ENCODE measurements around the gene CUX1. TPM values are rescaled to one million over a fixed set of nuclear protein-coding genes. Genes with fewer than 3 reads are reported as not detected.

The CUX1 gene
- total and polyA plus RNA-seq, 4 donors, result 40.5 to 138 (median 69.1) TPM

- no peak for TF ChIP-seq CTCF (IDR thresholded peaks at IDR 0.05; ENCODE audit: control extremely low read depth, extremely low read depth)
- no peak for ATAC-seq (ENCODE audit: insufficient read depth, low FRiP score)
- no peaks in the 10 kb centered on the region for H3K4me1 ChIP-seq (ENCODE audit: control insufficient read depth in 5 of 5, insufficient read depth in 5 of 5, low read length in 5 of 5)
- no peaks in the 10 kb centered on the region for H3K9me3 ChIP-seq (ENCODE audit: control insufficient read depth in 4 of 4, insufficient read depth in 3 of 4, low read length in 3 of 4)
- 84 to 96% methylated on average over 12 of the region's 12 CpGs for WGBS, 2 donors
- no peak overlapping the region for H3K27ac ChIP-seq (ENCODE audit: low read depth in 1 of 2, low read length in 1 of 2)
- no peak for DNase-seq
- H3K4me3 ChIP-seq, result no peak overlapping the region
- peaks cover 20 to 54% (median 31%) of the 10 kb centered on the region in 4 donors for H3K36me3 ChIP-seq (ENCODE audit: control insufficient read depth in 4 of 4, insufficient read depth in 4 of 4, low read length in 4 of 4)
- no peaks in the 10 kb centered on the region for H3K27me3 ChIP-seq (ENCODE audit: control insufficient read depth in 3 of 3, insufficient read depth in 3 of 3, low read length in 2 of 3)
- no peak overlapping the region for H3K9ac ChIP-seq (ENCODE audit: insufficient read depth in 1 of 2, low read length in 2 of 2)
Observed at GRCh38 chr7:102197599-102197998, 380.2 kb downstream of the CUX1 start.

- Histone ChIP-seq H3K4me3 (no peak overlapping the region), H3K27ac (ENCODE audit: low read depth in 1 of 2, low read length in 1 of 2) (no peak overlapping the region), H3K9ac (ENCODE audit: insufficient read depth in 1 of 2, low read length in 2 of 2) (no peak overlapping the region), H3K27me3 (ENCODE audit: control insufficient read depth in 3 of 3, insufficient read depth in 3 of 3, low read length in 2 of 3) (no peaks in the 10 kb centered on the region), H3K36me3 (ENCODE audit: control insufficient read depth in 4 of 4, insufficient read depth in 4 of 4, low read length in 4 of 4) (peaks cover 20 to 50% (median 29%) of the 10 kb centered on the region in 4 donors), H3K4me1 (ENCODE audit: control insufficient read depth in 5 of 5, insufficient read depth in 5 of 5, low read length in 5 of 5) (no peaks in the 10 kb centered on the region), H3K9me3 (ENCODE audit: control insufficient read depth in 4 of 4, insufficient read depth in 3 of 4, low read length in 3 of 4) (no peaks in the 10 kb centered on the region)
- WGBS, 2 donors, result 92 to 93% methylated on average over 14 of the region's 14 CpGs
- ATAC-seq (ENCODE audit: insufficient read depth, low FRiP score) (no peak), DNase-seq (no peak)
- no peak for TF ChIP-seq CTCF (IDR thresholded peaks at IDR 0.05; ENCODE audit: control extremely low read depth, extremely low read depth)
Observed at GRCh38 chr7:102198417-102198956, 381.1 kb downstream of the CUX1 start.

DNA sequence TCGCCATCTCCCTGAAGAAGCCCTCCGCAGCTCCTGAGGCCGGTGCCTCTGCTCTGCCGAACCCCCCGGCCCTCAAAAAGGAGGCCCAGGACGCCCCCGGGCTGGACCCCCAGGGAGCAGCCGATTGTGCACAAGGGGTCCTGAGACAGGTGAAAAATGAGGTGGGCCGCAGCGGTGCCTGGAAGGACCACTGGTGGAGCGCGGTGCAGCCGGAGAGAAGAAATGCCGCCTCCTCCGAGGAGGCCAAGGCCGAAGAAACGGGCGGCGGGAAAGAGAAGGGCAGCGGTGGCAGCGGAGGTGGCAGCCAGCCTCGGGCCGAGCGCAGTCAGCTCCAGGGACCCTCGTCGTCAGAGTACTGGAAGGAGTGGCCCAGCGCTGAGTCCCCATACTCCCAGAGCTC is 384.1 kb downstream of the CUX1 start:
- no peak overlapping the region for H3K9ac ChIP-seq (ENCODE audit: insufficient read depth in 1 of 2, low read length in 2 of 2)
- H3K27ac ChIP-seq (ENCODE audit: low read depth in 1 of 2, low read length in 1 of 2), result no peak overlapping the region
- H3K4me1 ChIP-seq (ENCODE audit: control insufficient read depth in 5 of 5, insufficient read depth in 5 of 5, low read length in 5 of 5), result no peaks in the 10 kb centered on the region
- 95 to 96% methylated on average over 27 of the region's 27 CpGs for WGBS, 2 donors
- TF ChIP-seq CTCF (IDR thresholded peaks at IDR 0.05; ENCODE audit: control extremely low read depth, extremely low read depth), result no peak
- no peak overlapping the region for H3K4me3 ChIP-seq
- no peaks in the 10 kb centered on the region for H3K27me3 ChIP-seq (ENCODE audit: control insufficient read depth in 3 of 3, insufficient read depth in 3 of 3, low read length in 2 of 3)
- H3K9me3 ChIP-seq (ENCODE audit: control insufficient read depth in 4 of 4, insufficient read depth in 3 of 4, low read length in 3 of 4), result no peaks in the 10 kb centered on the region
- peaks cover 30 to 60% (median 35%) of the 10 kb centered on the region in 4 donors for H3K36me3 ChIP-seq (ENCODE audit: control insufficient read depth in 4 of 4, insufficient read depth in 4 of 4, low read length in 4 of 4)
- DNase-seq, result no peak
- ATAC-seq (ENCODE audit: insufficient read depth, low FRiP score), result no peak

DNA sequence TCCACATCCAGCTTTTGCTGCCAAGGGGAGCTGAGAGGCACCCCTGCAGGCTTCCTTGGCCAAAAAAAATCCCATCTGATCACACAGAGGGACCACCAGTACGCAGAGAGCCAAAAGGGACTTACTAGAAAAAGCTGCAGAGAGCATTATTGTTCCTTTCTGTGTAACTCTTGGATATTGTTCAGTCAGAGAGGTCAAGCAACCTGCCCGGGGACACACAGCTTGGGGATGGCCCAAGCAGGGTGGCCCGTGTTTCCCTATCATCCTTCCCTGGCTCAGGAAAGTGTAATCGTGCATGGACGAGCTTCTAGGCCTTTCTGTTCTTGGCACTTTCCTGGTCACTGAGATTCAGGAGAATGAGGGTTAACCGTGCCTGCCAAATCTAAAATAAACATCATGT is 385.1 kb downstream of the CUX1 start:
- H3K4me3 ChIP-seq, result no peak overlapping the region
- no peaks in the 10 kb centered on the region for H3K27me3 ChIP-seq (ENCODE audit: control insufficient read depth in 3 of 3, insufficient read depth in 3 of 3, low read length in 2 of 3)
- WGBS, 2 donors, result 93 to 96% methylated on average over 6 of the region's 6 CpGs
- H3K9ac ChIP-seq (ENCODE audit: insufficient read depth in 1 of 2, low read length in 2 of 2), result no peak overlapping the region
- no peak overlapping the region for H3K27ac ChIP-seq (ENCODE audit: low read depth in 1 of 2, low read length in 1 of 2)
- DNase-seq (no peak), ATAC-seq (ENCODE audit: insufficient read depth, low FRiP score) (no peak)
- H3K36me3 ChIP-seq (ENCODE audit: control insufficient read depth in 4 of 4, insufficient read depth in 4 of 4, low read length in 4 of 4), result peaks cover 23 to 50% (median 30%) of the 10 kb centered on the region in 4 donors
- no peaks in the 10 kb centered on the region for H3K4me1 ChIP-seq (ENCODE audit: control insufficient read depth in 5 of 5, insufficient read depth in 5 of 5, low read length in 5 of 5)
- no peaks in the 10 kb centered on the region for H3K9me3 ChIP-seq (ENCODE audit: control insufficient read depth in 4 of 4, insufficient read depth in 3 of 4, low read length in 3 of 4)
- TF ChIP-seq CTCF (IDR thresholded peaks at IDR 0.05; ENCODE audit: control extremely low read depth, extremely low read depth), result no peak
